GM18505 (cell line): ENCODE measurements around the gene STC2.

Experiments
- ATAC-seq: cut with Tn5 transposase; IDR thresholded peaks from one replicate; pipeline ENCODE4 v1.9.1; 2021; ENCODE audit not compliant: unreplicated experiment
- POLR2A ChIP-seq: IDR thresholded peaks from 4 replicates; pipeline ENCODE4 v1.6.1; 2011; ENCODE audit warnings: borderline replicate concordance; ENCODE audit not compliant: insufficient read depth, insufficient read length; ENCODE audit errors: extremely low read depth

STC2 gene

GRCh38 chr5:173312821-173313220, 15.4 kb downstream of the STC2 start:
- no peak for ATAC-seq
- TF ChIP-seq POLR2A, result no peak

- TF ChIP-seq POLR2A, result no peak
- ATAC-seq, result no peak
These were observed 16.2 kb downstream of the STC2 start for GRCh38 chr5:173311818-173312585.

- ATAC-seq, result no peak
- no peak for TF ChIP-seq POLR2A
These were observed 17.1 kb downstream of the STC2 start for GRCh38 chr5:173310861-173311785.

GRCh38 chr5:173310218-173310769, 17.9 kb downstream of the STC2 start:
- TF ChIP-seq POLR2A, result no peak
- no peak for ATAC-seq

- TF ChIP-seq POLR2A, result no peak
- no peak for ATAC-seq
These were observed 18.5 kb downstream of the STC2 start for GRCh38 chr5:173309731-173310130.

GRCh38 chr5:173308226-173308625, 20.0 kb downstream of the STC2 start:
- no peak for TF ChIP-seq POLR2A
- no peak for ATAC-seq

- ATAC-seq, result no peak
- no peak for TF ChIP-seq POLR2A
These were observed 20.5 kb downstream of the STC2 start for GRCh38 chr5:173307695-173308094.

- no peak for ATAC-seq
- no peak for TF ChIP-seq POLR2A
These were observed 21.5 kb downstream of the STC2 start for GRCh38 chr5:173306695-173307094.

- no peak for ATAC-seq
- no peak for TF ChIP-seq POLR2A
These were observed 23.6 kb downstream of the STC2 start for GRCh38 chr5:173304591-173304988.

- no peak for ATAC-seq
- TF ChIP-seq POLR2A, result no peak
These were observed 24.2 kb downstream of the STC2 start for GRCh38 chr5:173303878-173304590.

GRCh38 chr5:173302546-173303155, 25.6 kb downstream of the STC2 start:
- ATAC-seq, result no peak
- TF ChIP-seq POLR2A, result no peak

GRCh38 chr5:173301695-173302545, 26.3 kb downstream of the STC2 start:
- no peak for ATAC-seq
- no peak for TF ChIP-seq POLR2A

GRCh38 chr5:173300389-173301047, 27.7 kb downstream of the STC2 start:
- ATAC-seq, result no peak

More at GRCh38 chr5:173300389-173301047, 27.7 kb downstream of the STC2 start:
- TF ChIP-seq POLR2A, result no peak
